Activated CD8-positive, alpha-beta T cell treated with anti-CD3 and anti-CD28 coated beads, Interleukin-2, amount 10 ng/mL, durations not matched to agents 7 days and 5 days (primary cell): ENCODE results near the gene PKP4. TPM values are rescaled to one million over a fixed set of nuclear protein-coding genes. Genes with fewer than 3 reads are reported as not detected.

ENCODE experiments used
- ATAC-seq: fragments of 150-1000 bp; cut with Tn5 transposase; one replicate; pipeline ENCODE4 v1.10.0; 2021; ENCODE audit warnings: moderate library complexity
- CTCF ChIA-PET: fragments of 350-600 bp; sonication (Branson Sonifier 250); formaldehyde crosslinking; loops from one replicate; lab custom pipeline; 2021; ENCODE audit warnings: antibody characterized with exemption; lab: Charles Lee
- POLR2A ChIA-PET: fragments of 350-600 bp; sonication (Branson Sonifier 250); formaldehyde crosslinking; loops from one replicate; lab custom pipeline; 2021; ENCODE audit warnings: antibody characterized with exemption; lab: Charles Lee
- DNase-seq: peaks from one replicate; pipeline ENCODE4 v3.0.0-alpha.2; 2020
- H3K27ac Mint-ChIP-seq: one replicate; pipeline ENCODE4 v1.8.0; 2021; ENCODE audit warnings: mild to moderate bottlenecking, mixed read lengths
- H3K27me3 Mint-ChIP-seq: one replicate; pipeline ENCODE4 v1.8.0; 2021; ENCODE audit warnings: low read depth, mixed read lengths
- H3K36me3 Mint-ChIP-seq: one replicate; pipeline ENCODE4 v1.8.0; 2021; ENCODE audit warnings: low read depth, mixed read lengths
- H3K4me1 Mint-ChIP-seq: one replicate; pipeline ENCODE4 v1.8.0; 2021; ENCODE audit warnings: low read depth, mixed read lengths
- H3K4me3 Mint-ChIP-seq: one replicate; pipeline ENCODE4 v1.8.0; 2021; ENCODE audit warnings: mild to moderate bottlenecking, mixed read lengths
- H3K9me3 Mint-ChIP-seq: one replicate; pipeline ENCODE4 v1.8.0; 2022; ENCODE audit warnings: mixed read lengths; ENCODE audit not compliant: insufficient read depth
- total RNA-seq, 2 experiments: library from RNA; stranded (reverse); gene quantifications; one replicate each; pipeline ENCODE4 v1.2.3, GENCODE V29; 2021

Gene PKP4
- total RNA-seq, 2 experiments from 2014 or later = 32.9 to 35.8 TPM

GRCh38 chr2:158729873-158730620, 273.3 kb downstream of the PKP4 start:
- Mint-ChIP-seq H3K4me1 (no peaks in the 10 kb centered on the region), H3K9me3 (no peaks in the 10 kb centered on the region), H3K27ac (no peak overlapping the region), H3K36me3 (no peaks in the 10 kb centered on the region), H3K27me3 (peaks cover 2% of the 10 kb centered on the region), H3K4me3 (no peak overlapping the region)
- ATAC-seq (no peak), DNase-seq (no peak)
- ChIA-PET CTCF (interaction anchor here (1.2 kb wide), 1 partner anchor 24 kb away, joined by 3 read pairs; no protein-coding TSS in a partner anchor), POLR2A (no interaction called here)

- ChIA-PET CTCF (interaction anchor here (1.2 kb wide), 1 partner anchor 24 kb away, joined by 3 read pairs; no protein-coding TSS in a partner anchor), POLR2A (no interaction called here)
- no peak overlapping the region for H3K27ac Mint-ChIP-seq
Measured at GRCh38 chr2:158730621-158731140, 273.9 kb downstream of the PKP4 start.

DNA sequence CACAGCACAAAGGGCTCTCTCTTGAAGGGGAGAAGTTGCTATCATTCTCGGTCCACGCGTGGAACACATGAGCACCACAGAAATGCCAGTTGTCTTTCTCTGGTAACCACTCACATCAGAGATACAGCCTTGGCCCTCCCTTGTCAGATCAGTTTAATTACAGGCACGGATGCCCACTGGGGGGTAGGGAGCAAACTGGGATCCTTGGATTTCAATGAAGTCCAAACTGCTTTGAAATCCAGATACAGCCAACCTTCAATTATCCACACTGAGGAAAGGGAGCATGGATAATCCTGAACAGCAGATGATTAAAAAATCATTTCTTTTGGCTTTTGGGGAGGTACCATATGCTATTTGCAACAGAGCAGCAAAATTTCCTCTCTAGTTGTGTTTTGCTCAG, 274.6 kb downstream of the PKP4 start:
- Mint-ChIP-seq H3K4me3 (no peak overlapping the region), H3K36me3 (no peaks in the 10 kb centered on the region), H3K4me1 (no peaks in the 10 kb centered on the region), H3K27ac (no peak overlapping the region), H3K27me3 (peaks cover 3% of the 10 kb centered on the region), H3K9me3 (no peaks in the 10 kb centered on the region)
- POLR2A ChIA-PET = no interaction called here
- CTCF ChIA-PET = no interaction called here
- ATAC-seq (no peak), DNase-seq (no peak)

More at GRCh38 chr2:158730621-158731140, 273.9 kb downstream of the PKP4 start:
- DNase-seq (no peak), ATAC-seq (no peak)
- Mint-ChIP-seq H3K4me3 (no peak overlapping the region), H3K36me3 (no peaks in the 10 kb centered on the region), H3K4me1 (no peaks in the 10 kb centered on the region), H3K27me3 (peaks cover 2% of the 10 kb centered on the region), H3K9me3 (no peaks in the 10 kb centered on the region)

Other genes starting within 250 kb of the PKP4 start
- gene CCDC148, start 199 bp upstream of the PKP4 start, total RNA-seq = under 1 TPM in 1 of 2 experiments, not detected in 1; 0.16 TPM